ENCODE data around the gene CPT2. TPM values are rescaled to one million over a fixed set of nuclear protein-coding genes. Genes with fewer than 3 reads are reported as not detected.

Gene CPT2
- total and polyA plus RNA-seq, 2 of the 13 experiments (the other 11 are each of a cell fraction or from before 2014, with no cell fraction given): 12.6 to 14.6 TPM

- TF ChIP-seq ZNF576 (CRISPR knock-in tag; IDR thresholded peaks at IDR 0.05) (no peak), KLF15 (CRISPR knock-in tag; IDR thresholded peaks at IDR 0.05; ENCODE audit: borderline replicate concordance) (no peak)
Measured at GRCh38 chr1:53259932-53260331, 63.3 kb downstream of the CPT2 start (continued).

GRCh38 chr1:53260631-53261247 lies 64.1 kb downstream of the CPT2 start:
- H3K9ac ChIP-seq (ENCODE audit: insufficient read depth, low read depth, low read length): no peak overlapping the region
- no peak overlapping the region for H3K4me3 ChIP-seq (replicated peaks in 1 of 3; ENCODE audit: insufficient read depth in 1 of 3, low read depth in 2 of 3, low read length in 3 of 3)
- no peaks in the 10 kb centered on the region for H3K79me2 ChIP-seq (ENCODE audit: insufficient read depth, low read length)
- ChIA-PET POLR2A (no interaction called here), CTCF (ENCODE audit: low intra/inter-chr PET ratio, low total read pairs) (no interaction called here)
- peaks cover 25 to 80% of the 10 kb centered on the region in 2 experiments for H3K36me3 ChIP-seq (replicated peaks in 1 of 2; ENCODE audit: control insufficient read depth in 1 of 2, insufficient read depth in 2 of 2, low read length in 2 of 2)
- intact Hi-C loops (cut with micrococcal nuclease; ENCODE audit: unreplicated experiment): no loop called here
- BruUV-seq (replicated peaks): no TSS peak
- peak; percentile 24 to 72; a peak in 3 of 4 replicates for TF ChIP-seq MAFK (conservative IDR thresholded peaks at IDR 0.05 in 1 of 2, IDR thresholded peaks at IDR 0.05 in 1 of 2; ENCODE audit: low read length in 2 of 2)
- peak; percentile 27; the same call in 1 of the 2 replicates for TF ChIP-seq MAFF (IDR thresholded peaks at IDR 0.05; ENCODE audit: low read depth, low read length)
- no peak for TF ChIP-seq CENPBD1 (CRISPR knock-in tag; IDR thresholded peaks at IDR 0.05; ENCODE audit: borderline replicate concordance, low read depth)
- no peak for TF ChIP-seq KMT2A (CRISPR knock-in tag; IDR thresholded peaks at IDR 0.05)
- no peak for TF ChIP-seq ZBTB49 (CRISPR knock-in tag; IDR thresholded peaks at IDR 0.05; ENCODE audit: borderline replicate concordance)
- ATAC-seq (no peak), DNase-seq (ENCODE audit: low spot score) (no peak), FAIRE-seq (no peak)
- no peak overlapping the region for H3K27ac ChIP-seq (ENCODE audit: extremely low read length, insufficient read depth, low read length)
- no peaks in the 10 kb centered on the region for H3K9me3 ChIP-seq (ENCODE audit: low read length)
- H3K4me2 ChIP-seq (ENCODE audit: low read depth, low read length): no peak overlapping the region
- H2AFZ ChIP-seq (ENCODE audit: low read length): no peak overlapping the region
- no peaks in the 10 kb centered on the region for H3K4me1 ChIP-seq (ENCODE audit: insufficient read depth, low read length)
- no peaks in the 10 kb centered on the region for H4K20me1 ChIP-seq (ENCODE audit: insufficient read depth, low read length)
- in situ Hi-C loops (cut with HindIII; ENCODE audit: extremely low pct_ligation_motif_present, low pct_unique_long_range_greater_than_20kb): no loop called here
- WGBS (ENCODE audit: low lambda C conversion rate): 94% methylated on average over 4 of the region's 4 CpGs
- no peaks in the 10 kb centered on the region for H3K27me3 ChIP-seq (ENCODE audit: control insufficient read depth in 1 of 2, insufficient read depth in 2 of 2, low read length in 2 of 2)
